CD14-positive monocyte (primary cell): ENCODE data around the gene SYT8. TPM values are rescaled to one million over a fixed set of nuclear protein-coding genes. Genes with fewer than 3 reads are reported as not detected.

ENCODE experiments used
- DNase-seq, 3 donors: peaks; one replicate each; pipeline ENCODE4 v3.0.0-alpha.2; 2011 to 2022
- H2AFZ ChIP-seq: 2 replicates; pipeline ENCODE4 v1.6.0; 2012; ENCODE audit warnings: mild to moderate bottlenecking, low read depth, low read length, inconsistent platforms; ENCODE audit not compliant: insufficient read depth, poor library complexity, severe bottlenecking
- H3K27ac ChIP-seq, 2 donors: 1 replicate in 1 of 2; 2 replicates in 1 of 2; pipeline ENCODE4 v1.5.1; 2012 to 2013; ENCODE audit warnings: low read length in 2 of 2, control low read depth in 1 of 2, inconsistent platforms in 1 of 2, low read depth in 1 of 2, mild to moderate bottlenecking in 1 of 2
- H3K27me3 ChIP-seq, 2 donors: one replicate each; pipeline versions ENCODE4 v1.6.0 to v1.6.1; 2011 to 2013; ENCODE audit warnings: low read length in 2 of 2; ENCODE audit not compliant: control insufficient read depth in 2 of 2, insufficient read depth in 2 of 2
- H3K36me3 ChIP-seq, 2 donors: replicated peaks in 1 of 2; 1 replicate in 1 of 2; 2 replicates in 1 of 2; pipeline versions ENCODE4 v1.5.1 to v1.6.1; 2012 to 2013; ENCODE audit warnings: low read length in 2 of 2, control low read depth in 1 of 2, inconsistent platforms in 1 of 2, mild to moderate bottlenecking in 1 of 2; ENCODE audit not compliant: insufficient read depth in 2 of 2, control insufficient read depth in 1 of 2
- H3K4me1 ChIP-seq, 2 donors: 1 replicate in 1 of 2; 2 replicates in 1 of 2; pipeline versions ENCODE4 v1.5.1 to v1.6.1; 2012 to 2013; ENCODE audit warnings: low read length in 2 of 2, control low read depth in 1 of 2, inconsistent platforms in 1 of 2, mild to moderate bottlenecking in 1 of 2, moderate library complexity in 1 of 2; ENCODE audit not compliant: insufficient read depth in 2 of 2, control insufficient read depth in 1 of 2
- H3K4me2 ChIP-seq: replicated peaks from 2 replicates; pipeline ENCODE3; 2012; ENCODE audit warnings: low read length, moderate library complexity, mild to moderate bottlenecking; ENCODE audit not compliant: poor library complexity, severe bottlenecking; ENCODE audit errors: extremely low read depth
- H3K4me3 ChIP-seq, 3 experiments: fragments of 200-600 bp in 1 of 3; sonication (generic) in 1 of 3; replicated peaks in 1 of 3; 1 replicate in 2 of 3; 2 replicates in 1 of 3; pipeline ENCODE4 v1.5.1; 2011 to 2013; ENCODE audit warnings: low read length in 3 of 3, mild to moderate bottlenecking in 3 of 3, control low read depth in 2 of 3, low read depth in 2 of 3, inconsistent platforms in 1 of 3, moderate library complexity in 1 of 3
- H3K79me2 ChIP-seq: 2 replicates; pipeline ENCODE4 v1.6.0; 2012; ENCODE audit warnings: mild to moderate bottlenecking, control low read depth, inconsistent platforms, low read length, moderate library complexity; ENCODE audit not compliant: insufficient read depth
- H3K9ac ChIP-seq: 2 replicates; pipeline ENCODE4 v1.6.0; 2017; ENCODE audit warnings: low read length, mild to moderate bottlenecking; ENCODE audit not compliant: insufficient read depth, poor library complexity, severe bottlenecking
- H3K9me3 ChIP-seq, 2 donors: replicated peaks in 1 of 2; 1 replicate in 1 of 2; 2 replicates in 1 of 2; pipeline versions ENCODE4 v1.5.1 to v1.6.1; 2012 to 2013; ENCODE audit warnings: low read length in 2 of 2, control low read depth in 1 of 2; ENCODE audit not compliant: control insufficient read depth in 1 of 2, insufficient read depth in 1 of 2
- H4K20me1 ChIP-seq: 2 replicates; pipeline ENCODE4 v1.6.0; 2012; ENCODE audit warnings: mild to moderate bottlenecking, low read length, control low read depth, moderate library complexity; ENCODE audit not compliant: insufficient read depth
- H3K27ac Mint-ChIP-seq, 7 donors: one replicate each; pipeline ENCODE4 v1.8.0; 2020; ENCODE audit warnings: mild to moderate bottlenecking in 7 of 7, mixed read lengths in 7 of 7, moderate library complexity in 6 of 7, inconsistent platforms in 2 of 7
- H3K27me3 Mint-ChIP-seq, 3 donors: one replicate each; pipeline ENCODE4 v1.8.0; 2021 to 2022; ENCODE audit warnings: low read depth in 3 of 3, mild to moderate bottlenecking in 3 of 3, mixed read lengths in 3 of 3, moderate library complexity in 3 of 3, inconsistent platforms in 1 of 3
- H3K36me3 Mint-ChIP-seq, 2 donors: one replicate each; pipeline ENCODE4 v1.8.0; 2020; ENCODE audit warnings: mixed read lengths in 2 of 2, inconsistent platforms in 1 of 2, mild to moderate bottlenecking in 1 of 2
- H3K4me1 Mint-ChIP-seq: one replicate; pipeline ENCODE4 v1.8.0; 2020; ENCODE audit warnings: mild to moderate bottlenecking, mixed read lengths
- H3K4me3 Mint-ChIP-seq, 2 donors: one replicate each; pipeline ENCODE4 v1.8.0; 2020; ENCODE audit warnings: mild to moderate bottlenecking in 2 of 2, mixed read lengths in 2 of 2, moderate library complexity in 1 of 2
- H3K9me3 Mint-ChIP-seq, 7 donors: one replicate each; pipeline ENCODE4 v1.8.0; 2020 to 2022; ENCODE audit warnings: mixed read lengths in 7 of 7, mild to moderate bottlenecking in 6 of 7, moderate library complexity in 6 of 7, inconsistent platforms in 2 of 7
- CTCF ChIP-seq: fragments of 200-600 bp; IDR thresholded peaks from one replicate; pipeline ENCODE4 v1.8.0; 2022; ENCODE audit warnings: antibody characterized with exemption, mild to moderate bottlenecking
- WGBS: methylation state at CpG from one replicate; pipeline ENCODE4 v1.1.5; 2013; ENCODE audit warnings: missing lambda C conversion rate; ENCODE audit not compliant: insufficient coverage; 5-methylcytosine and 5-hydroxymethylcytosine counted together
- intact Hi-C, 2 donors: fragments of 100-400 bp; cut with micrococcal nuclease; formaldehyde crosslinking; loops; one replicate each; pipeline versions ENCODE4 v1.15.0 to v1.15.1; 2023
- polyA plus RNA-seq, 3 donors: library from polyadenylated mRNA; depleted of rRNA in 1 of 3; unstranded in 2 of 3; stranded (reverse) in 1 of 3; fragments of 300-500 nt in 2 of 3; fragments of >200 nt in 1 of 3; fragmentation: Illumina TruSeq in 2 of 3; gene quantifications; 1 replicate in 2 of 3; 2 replicates in 1 of 3; pipeline ENCODE4 v1.2.3, GENCODE V29; 2012 to 2021

The SYT8 gene
- polyA plus RNA-seq, 3 donors, result not detected

GRCh38 chr11:1867381-1867780 is 32.6 kb downstream of the SYT8 start:
- peaks cover 98% of the 10 kb centered on the region for H3K79me2 ChIP-seq
- H3K4me1 ChIP-seq, result peaks cover 28 to 55% of the 10 kb centered on the region in 2 donors
- no peaks in the 10 kb centered on the region for H3K9me3 ChIP-seq
- TF ChIP-seq CTCF, result no peak
- intact Hi-C loops, result no loop called here
- H3K27ac ChIP-seq, result no peak overlapping the region
- no peak overlapping the region for H2AFZ ChIP-seq
- no peak overlapping the region for H3K27ac Mint-ChIP-seq
- no peak overlapping the region for H3K4me3 ChIP-seq
- H3K9me3 Mint-ChIP-seq, result peaks cover 0 to 2% (median 0%) of the 10 kb centered on the region in 7 donors
- H3K27me3 ChIP-seq, result no peaks in the 10 kb centered on the region
- H3K4me2 ChIP-seq, result no peak overlapping the region
- H3K36me3 Mint-ChIP-seq, result peaks cover 51 to 69% of the 10 kb centered on the region in 2 donors
- DNase-seq, result no peak
- 100% methylated on average over 1 of the region's 8 CpGs for WGBS
- H3K9ac ChIP-seq, result no peak overlapping the region
- peaks cover 4 to 12% (median 8%) of the 10 kb centered on the region in 3 donors for H3K27me3 Mint-ChIP-seq
- H3K4me3 Mint-ChIP-seq, result no peak overlapping the region
- H3K36me3 ChIP-seq, result peaks cover 47 to 62% of the 10 kb centered on the region in 2 donors
- peaks cover 32% of the 10 kb centered on the region for H3K4me1 Mint-ChIP-seq
- peaks cover 100% of the 10 kb centered on the region for H4K20me1 ChIP-seq

GRCh38 chr11:1868056-1868635 is 33.4 kb downstream of the SYT8 start:
- no peak overlapping the region for H2AFZ ChIP-seq
- H3K79me2 ChIP-seq, result peaks cover 96% of the 10 kb centered on the region
- H3K27me3 ChIP-seq, result no peaks in the 10 kb centered on the region
- intact Hi-C loops, result no loop called here
- DNase-seq, result no peak
- H3K36me3 Mint-ChIP-seq, result peaks cover 53 to 72% of the 10 kb centered on the region in 2 donors
- H3K9me3 ChIP-seq, result no peaks in the 10 kb centered on the region
- H4K20me1 ChIP-seq, result peaks cover 100% of the 10 kb centered on the region
- no peak overlapping the region for H3K4me2 ChIP-seq
- H3K4me1 Mint-ChIP-seq, result peaks cover 37% of the 10 kb centered on the region
- H3K4me3 ChIP-seq, result no peak overlapping the region
- no peak overlapping the region for H3K9ac ChIP-seq
- peaks cover 42 to 62% of the 10 kb centered on the region in 2 donors for H3K36me3 ChIP-seq
- H3K4me3 Mint-ChIP-seq, result no peak overlapping the region
- no peak overlapping the region for H3K27ac ChIP-seq
- TF ChIP-seq CTCF, result no peak
- 96% methylated on average over 9 of the region's 14 CpGs for WGBS
- peaks cover 21 to 48% of the 10 kb centered on the region in 2 donors for H3K4me1 ChIP-seq
- peaks cover 3 to 12% (median 8%) of the 10 kb centered on the region in 3 donors for H3K27me3 Mint-ChIP-seq
- peaks cover 0 to 2% (median 0%) of the 10 kb centered on the region in 7 donors for H3K9me3 Mint-ChIP-seq
- no peak overlapping the region for H3K27ac Mint-ChIP-seq
